Coronary artery (tissue), 2 donors: ENCODE measurements around the gene FASTKD1.
A peak's percentile ranks its signal among the peaks of the same experiment; 100 is the strongest.
"Not testable (repeated sequence)": the region's sequence is repeated elsewhere in the genome, so short reads cannot be mapped to it uniquely, and the experiment has no call there.

Experiments used
- DNase-seq: peaks from one replicate; pipeline ENCODE4 v3.0.0-alpha.2; 2017; ENCODE audit warnings: low spot score
- H3K27ac ChIP-seq, 2 donors: fragments of 200-600 bp; sonication (generic); one replicate each; pipeline ENCODE4 v1.5.1; 2016 to 2019
- H3K4me3 ChIP-seq: fragments of 200-600 bp; sonication (generic); 2 replicates; pipeline ENCODE4 v1.5.1; 2016; ENCODE audit warnings: mild to moderate bottlenecking, moderate library complexity
- TF ChIP-seq, protein P1 (sequence below): fragments of 200-600 bp; sonication (generic); IDR thresholded peaks from one replicate; pipeline ENCODE4 v1.5.1; 2019; ENCODE audit warnings: antibody characterized with exemption

Gene FASTKD1

DNA sequence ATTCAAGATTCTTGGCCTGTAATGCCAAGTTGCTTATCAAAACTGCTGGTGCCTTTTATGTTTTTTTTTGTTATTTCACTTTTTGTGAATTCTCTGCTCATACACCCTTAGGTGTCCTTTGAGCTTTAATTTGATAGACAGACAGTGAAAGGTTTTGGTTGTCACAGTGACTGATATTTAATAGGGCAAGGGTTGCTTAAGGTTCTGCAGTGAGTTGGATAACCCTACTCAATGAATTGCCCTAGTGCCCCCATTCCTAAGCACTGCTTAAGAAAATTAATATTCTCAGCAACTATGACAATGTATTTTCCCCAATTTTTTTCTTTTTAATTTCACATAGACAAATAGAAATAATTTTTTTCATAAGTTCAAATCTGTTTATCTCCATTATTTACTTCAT is 25.9 kb upstream of the FASTKD1 start:
- TF ChIP-seq, protein P1, sequence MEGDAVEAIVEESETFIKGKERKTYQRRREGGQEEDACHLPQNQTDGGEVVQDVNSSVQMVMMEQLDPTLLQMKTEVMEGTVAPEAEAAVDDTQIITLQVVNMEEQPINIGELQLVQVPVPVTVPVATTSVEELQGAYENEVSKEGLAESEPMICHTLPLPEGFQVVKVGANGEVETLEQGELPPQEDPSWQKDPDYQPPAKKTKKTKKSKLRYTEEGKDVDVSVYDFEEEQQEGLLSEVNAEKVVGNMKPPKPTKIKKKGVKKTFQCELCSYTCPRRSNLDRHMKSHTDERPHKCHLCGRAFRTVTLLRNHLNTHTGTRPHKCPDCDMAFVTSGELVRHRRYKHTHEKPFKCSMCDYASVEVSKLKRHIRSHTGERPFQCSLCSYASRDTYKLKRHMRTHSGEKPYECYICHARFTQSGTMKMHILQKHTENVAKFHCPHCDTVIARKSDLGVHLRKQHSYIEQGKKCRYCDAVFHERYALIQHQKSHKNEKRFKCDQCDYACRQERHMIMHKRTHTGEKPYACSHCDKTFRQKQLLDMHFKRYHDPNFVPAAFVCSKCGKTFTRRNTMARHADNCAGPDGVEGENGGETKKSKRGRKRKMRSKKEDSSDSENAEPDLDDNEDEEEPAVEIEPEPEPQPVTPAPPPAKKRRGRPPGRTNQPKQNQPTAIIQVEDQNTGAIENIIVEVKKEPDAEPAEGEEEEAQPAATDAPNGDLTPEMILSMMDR, result no peak
- Histone ChIP-seq H3K27ac (no peak overlapping the region), H3K4me3 (no peak overlapping the region)
- no peak for DNase-seq

GRCh38 chr2:169598982-169599381 is 25.3 kb upstream of the FASTKD1 start:
- no peak overlapping the region for H3K27ac ChIP-seq
- TF ChIP-seq, protein P1, result no peak
- H3K4me3 ChIP-seq, result no peak overlapping the region
- DNase-seq, result no peak

GRCh38 chr2:169596546-169596945 is 22.9 kb upstream of the FASTKD1 start:
- not testable (repeated sequence) for DNase-seq

DNA sequence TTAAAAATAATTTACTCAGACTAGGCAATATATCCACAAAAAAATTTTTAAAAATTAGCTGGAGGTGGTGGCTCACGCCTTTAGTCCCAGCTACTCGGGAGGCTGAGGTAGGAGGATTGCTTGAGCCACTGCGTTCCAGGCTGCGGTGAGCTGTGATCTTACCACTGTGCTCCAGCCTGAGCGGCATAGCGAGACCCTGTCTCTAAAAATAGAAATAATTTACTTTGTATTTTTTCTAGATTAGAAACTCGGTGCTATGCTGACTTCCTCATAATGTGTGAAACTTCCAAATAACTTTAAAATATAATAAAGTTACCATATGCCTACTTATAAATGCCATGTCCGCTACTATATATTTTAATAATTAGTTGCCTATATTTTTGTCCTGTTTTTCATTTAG is 17.1 kb upstream of the FASTKD1 start:
- TF ChIP-seq, protein P1, result no peak
- H3K27ac ChIP-seq, result no peak overlapping the region
- no peak overlapping the region for H3K4me3 ChIP-seq
- no peak for DNase-seq

More at GRCh38 chr2:169596546-169596945, 22.9 kb upstream of the FASTKD1 start:
- H3K27ac ChIP-seq, H3K4me3 ChIP-seq: not testable (repeated sequence)

DNA sequence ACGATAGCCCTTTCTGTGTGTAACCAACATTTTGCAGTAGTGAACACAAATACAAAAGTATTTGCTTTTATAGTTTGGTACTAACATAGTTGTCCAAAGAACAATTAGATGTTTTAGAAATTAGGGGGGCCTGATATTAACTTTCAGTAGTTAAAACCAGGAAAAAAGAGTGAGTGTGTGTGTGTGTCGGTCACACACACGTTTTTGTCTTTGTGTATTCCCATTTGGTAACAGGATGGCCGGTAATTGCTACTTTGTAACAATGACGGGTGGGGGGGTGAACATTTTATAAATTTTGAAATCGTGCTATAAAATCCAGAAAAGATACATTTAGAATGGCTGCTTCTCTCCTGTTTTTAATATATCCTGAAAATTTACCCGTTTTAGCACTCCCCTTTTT is 12.0 kb upstream of the FASTKD1 start:
- peak overlapping the region in 1 of 2 donors; percentile 100 for H3K27ac ChIP-seq
- TF ChIP-seq, protein P1, result no peak
- no peak for DNase-seq
- H3K4me3 ChIP-seq, result peak overlapping the region; percentile 92

GRCh38 chr2:169584005-169584877 is 10.6 kb upstream of the FASTKD1 start, which contains the start of gene PPIG:
PPIG (plus strand) TSS chr2:169584351; CDS start chr2:169604042, 19,691 bp downstream.
- DNase-seq, result peak; percentile 92
- peak within 1 kb of the TSS; percentile 98 to 100 for H3K27ac ChIP-seq
- peak within 1 kb of the TSS; percentile 92 for H3K4me3 ChIP-seq
- TF ChIP-seq, protein P1, result no peak

DNA sequence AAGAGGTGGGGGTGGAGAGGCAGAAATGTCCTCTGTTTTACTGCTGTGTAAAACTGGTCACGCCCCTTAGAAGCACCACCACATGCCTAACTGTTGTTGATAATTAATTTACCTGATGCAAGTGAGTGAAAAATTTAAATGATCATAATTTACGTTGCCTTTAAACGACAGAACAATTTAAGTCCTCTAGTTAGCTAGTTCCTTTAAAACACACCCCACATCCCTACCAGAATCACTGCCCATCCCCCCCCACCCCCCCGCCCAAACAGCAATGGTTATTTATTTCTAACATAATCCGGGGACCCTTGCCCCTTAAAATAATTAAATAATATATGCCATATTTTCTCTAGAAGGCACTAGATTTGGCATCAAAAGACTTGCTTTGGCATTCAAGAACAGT is 9.9 kb upstream of the FASTKD1 start:
- TF ChIP-seq, protein P1, result no peak
- Histone ChIP-seq H3K4me3 (peak overlapping the region; percentile 92), H3K27ac (peak overlapping the region in 1 of 2 donors; percentile 100)
- DNase-seq, result no peak

GRCh38 chr2:169582552-169583266 is 9.0 kb upstream of the FASTKD1 start:
- not testable (repeated sequence) for DNase-seq, H3K4me3 ChIP-seq, H3K27ac ChIP-seq
